ENCODE data around the gene GRIK2. TPM values are rescaled to one million over a fixed set of nuclear protein-coding genes. Genes with fewer than 3 reads are reported as not detected.

The GRIK2 gene
- total RNA-seq, 4 donors from 2014 or later = 4.7 to 16.2 (median 7.5) TPM

DNA sequence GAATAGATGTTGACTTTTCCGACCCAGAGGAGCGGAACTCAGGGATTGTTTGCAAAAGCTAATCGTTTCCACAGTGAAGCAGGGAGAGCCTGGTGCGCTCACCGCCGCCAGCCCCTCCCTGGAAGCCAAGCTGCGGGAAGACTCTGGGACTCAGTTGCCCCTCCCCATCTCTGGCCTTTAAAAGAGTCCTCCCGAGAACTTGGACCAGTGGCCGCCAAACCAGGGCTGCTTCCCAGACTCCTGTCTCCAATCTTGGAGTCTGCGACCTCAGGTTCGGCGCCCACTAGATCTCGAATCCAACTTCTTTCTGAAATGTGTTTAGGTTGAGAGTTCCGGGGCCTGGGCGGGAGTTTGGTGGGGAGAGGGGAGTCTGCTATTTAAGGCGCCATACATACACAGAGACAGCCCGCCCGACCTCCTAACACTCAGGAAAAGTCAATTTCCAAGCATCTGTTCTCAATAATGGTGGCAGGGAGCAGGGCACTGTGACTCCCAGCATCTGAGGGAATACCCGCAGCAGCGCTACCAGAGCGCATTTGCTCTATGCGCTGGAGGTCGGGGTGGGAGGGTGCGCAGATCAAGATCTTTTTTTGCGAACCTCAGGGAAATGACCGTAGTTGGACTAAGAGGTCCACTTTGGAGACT is 800 bp upstream of the GRIK2 start:
- WGBS, 2 donors = 4 to 5% methylated on average over 25 to 26 of the region's 26 CpGs
- peaks cover 0 to 25% (median 5%) of the 10 kb centered on the region in 4 donors for H3K4me1 ChIP-seq
- H3K4me3 ChIP-seq = peak overlapping the region; percentile 40 to 59 (median 44)
- no peaks in the 10 kb centered on the region for H3K9me3 ChIP-seq
- H3K36me3 ChIP-seq = no peaks in the 10 kb centered on the region
- H3K27ac ChIP-seq = peak overlapping the region; percentile 12 to 83 (median 49)
- H3K27me3 ChIP-seq = peaks cover 0 to 27% of the 10 kb centered on the region in 2 donors
- TF ChIP-seq EP300 (IDR thresholded peaks at IDR 0.05) = no peak
- TF ChIP-seq, protein P1, sequence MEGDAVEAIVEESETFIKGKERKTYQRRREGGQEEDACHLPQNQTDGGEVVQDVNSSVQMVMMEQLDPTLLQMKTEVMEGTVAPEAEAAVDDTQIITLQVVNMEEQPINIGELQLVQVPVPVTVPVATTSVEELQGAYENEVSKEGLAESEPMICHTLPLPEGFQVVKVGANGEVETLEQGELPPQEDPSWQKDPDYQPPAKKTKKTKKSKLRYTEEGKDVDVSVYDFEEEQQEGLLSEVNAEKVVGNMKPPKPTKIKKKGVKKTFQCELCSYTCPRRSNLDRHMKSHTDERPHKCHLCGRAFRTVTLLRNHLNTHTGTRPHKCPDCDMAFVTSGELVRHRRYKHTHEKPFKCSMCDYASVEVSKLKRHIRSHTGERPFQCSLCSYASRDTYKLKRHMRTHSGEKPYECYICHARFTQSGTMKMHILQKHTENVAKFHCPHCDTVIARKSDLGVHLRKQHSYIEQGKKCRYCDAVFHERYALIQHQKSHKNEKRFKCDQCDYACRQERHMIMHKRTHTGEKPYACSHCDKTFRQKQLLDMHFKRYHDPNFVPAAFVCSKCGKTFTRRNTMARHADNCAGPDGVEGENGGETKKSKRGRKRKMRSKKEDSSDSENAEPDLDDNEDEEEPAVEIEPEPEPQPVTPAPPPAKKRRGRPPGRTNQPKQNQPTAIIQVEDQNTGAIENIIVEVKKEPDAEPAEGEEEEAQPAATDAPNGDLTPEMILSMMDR (IDR thresholded peaks at IDR 0.05) = no peak
- no peak for TF ChIP-seq POLR2A (IDR thresholded peaks at IDR 0.05)
- no peak for DNase-seq (ENCODE audit: low spot score in 2 of 2)

GRCh38 chr6:101393829-101394251 is 332 bp downstream of the GRIK2 start:
- no peaks in the 10 kb centered on the region for H3K36me3 ChIP-seq
- H3K4me1 ChIP-seq = peaks cover 0 to 25% (median 5%) of the 10 kb centered on the region in 4 donors
- peak overlapping the region in 2 of 4 donors; percentile 12 to 52 for H3K27ac ChIP-seq
- H3K4me3 ChIP-seq = peak overlapping the region; percentile 40 to 59 (median 44)
- DNase-seq (ENCODE audit: low spot score in 2 of 2) = no peak
- WGBS, 2 donors = 0 to 2% methylated on average over 19 to 22 of the region's 28 CpGs
- no peaks in the 10 kb centered on the region for H3K9me3 ChIP-seq
- TF ChIP-seq, protein P1 (IDR thresholded peaks at IDR 0.05) = no peak
- TF ChIP-seq EP300 (IDR thresholded peaks at IDR 0.05) (no peak), POLR2A (IDR thresholded peaks at IDR 0.05) (no peak)
- peaks cover 0 to 30% of the 10 kb centered on the region in 2 donors for H3K27me3 ChIP-seq

DNA sequence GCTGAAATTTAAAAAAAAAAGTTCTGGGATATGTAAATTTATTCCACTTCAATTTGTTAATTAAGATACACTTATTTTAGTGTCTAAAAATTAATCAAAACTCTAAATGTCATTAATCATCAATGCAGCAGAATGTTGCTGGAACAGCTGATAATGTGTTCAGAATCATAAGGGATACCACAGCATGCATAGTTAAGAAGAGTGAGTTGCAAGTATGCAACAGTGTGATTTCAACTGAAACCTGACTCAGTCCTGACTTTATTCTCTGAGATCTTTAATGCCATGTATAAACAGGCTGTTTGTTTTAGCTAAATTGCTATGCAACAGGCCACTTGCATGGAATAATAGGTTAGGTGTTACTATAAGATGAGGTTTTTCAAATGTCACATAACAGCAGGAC is 1.4 kb downstream of the GRIK2 start:
- H3K4me3 ChIP-seq = no peak overlapping the region
- no peak overlapping the region for H3K27ac ChIP-seq
- H3K4me1 ChIP-seq = peaks cover 0 to 25% (median 5%) of the 10 kb centered on the region in 4 donors
- H3K27me3 ChIP-seq = peaks cover 0 to 41% of the 10 kb centered on the region in 2 donors
- DNase-seq (ENCODE audit: low spot score in 2 of 2) = no peak
- TF ChIP-seq, protein P1 (IDR thresholded peaks at IDR 0.05) = no peak
- TF ChIP-seq POLR2A (IDR thresholded peaks at IDR 0.05) (no peak), EP300 (IDR thresholded peaks at IDR 0.05) (no peak)
- no peaks in the 10 kb centered on the region for H3K9me3 ChIP-seq
- H3K36me3 ChIP-seq = peaks cover 0 to 5% (median 0%) of the 10 kb centered on the region in 3 donors

DNA sequence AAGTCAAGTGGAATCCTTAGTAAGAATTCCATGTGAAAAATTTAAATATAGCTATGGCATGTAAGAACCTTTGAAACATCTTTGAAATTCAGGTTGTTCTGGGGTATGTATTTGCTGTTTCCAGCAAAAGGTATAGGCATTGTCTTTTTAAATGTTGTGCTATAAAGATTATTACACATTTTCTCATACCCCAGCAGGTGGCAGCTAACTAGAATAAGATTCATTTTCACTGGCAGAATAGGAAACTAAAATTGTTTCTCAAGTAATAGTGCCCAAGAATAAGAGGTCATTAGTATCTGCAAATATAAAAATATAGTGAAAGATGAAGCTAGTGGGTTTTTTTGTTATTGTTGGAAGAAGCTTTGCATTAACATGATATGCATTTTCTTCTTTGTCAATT is 1.8 kb downstream of the GRIK2 start:
- DNase-seq (ENCODE audit: low spot score in 2 of 2) = no peak
- Histone ChIP-seq H3K4me3 (no peak overlapping the region), H3K27me3 (peaks cover 0 to 45% of the 10 kb centered on the region in 2 donors), H3K9me3 (no peaks in the 10 kb centered on the region), H3K27ac (no peak overlapping the region), H3K36me3 (peaks cover 0 to 5% (median 0%) of the 10 kb centered on the region in 3 donors), H3K4me1 (peaks cover 0 to 25% (median 5%) of the 10 kb centered on the region in 4 donors)
- TF ChIP-seq, protein P1 (IDR thresholded peaks at IDR 0.05) = no peak
- TF ChIP-seq POLR2A (IDR thresholded peaks at IDR 0.05) (no peak), EP300 (IDR thresholded peaks at IDR 0.05) (no peak)

DNA sequence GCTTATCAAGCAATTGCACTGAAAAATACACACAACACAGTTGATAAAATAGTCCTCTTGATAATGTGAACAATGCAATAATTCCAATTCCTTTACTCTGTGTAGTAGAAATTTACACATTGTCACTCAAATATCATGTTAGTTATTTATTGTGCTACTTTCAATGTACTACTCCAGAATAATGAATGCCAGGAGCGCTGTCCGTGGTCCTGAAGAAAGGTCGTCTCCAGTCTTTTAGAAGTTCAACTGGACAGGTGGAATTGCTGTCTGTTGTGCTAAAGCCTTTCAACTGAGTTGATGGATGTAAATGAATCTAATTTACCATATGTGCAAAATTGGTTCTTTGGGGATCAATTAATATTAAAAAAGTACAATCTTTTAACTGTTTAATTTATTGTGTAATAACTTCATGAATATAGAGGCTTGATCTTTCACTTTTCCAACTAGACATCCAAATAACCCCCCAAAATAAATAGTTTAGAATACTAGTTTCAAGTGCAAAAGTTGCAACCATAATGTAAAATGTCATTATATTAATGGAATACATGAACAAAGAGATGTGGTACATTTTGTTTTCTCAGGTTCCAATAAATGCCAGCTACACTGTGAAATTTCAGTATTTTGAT is 3.2 kb downstream of the GRIK2 start:
- peaks cover 0 to 57% of the 10 kb centered on the region in 2 donors for H3K27me3 ChIP-seq
- H3K9me3 ChIP-seq = no peaks in the 10 kb centered on the region
- peak in 1 of 2 donors; percentile 48 for DNase-seq (ENCODE audit: low spot score in 2 of 2)
- 8 to 9% methylated on average over 3 of the region's 3 CpGs for WGBS, 2 donors
- H3K36me3 ChIP-seq = peaks cover 0 to 5% (median 0%) of the 10 kb centered on the region in 3 donors
- no peak overlapping the region for H3K4me3 ChIP-seq
- peaks cover 0 to 25% (median 5%) of the 10 kb centered on the region in 4 donors for H3K4me1 ChIP-seq
- no peak overlapping the region for H3K27ac ChIP-seq
- TF ChIP-seq POLR2A (IDR thresholded peaks at IDR 0.05) = no peak
- TF ChIP-seq, protein P1 (IDR thresholded peaks at IDR 0.05) = no peak
- no peak for TF ChIP-seq EP300 (IDR thresholded peaks at IDR 0.05)

Data from tibial nerve (tissue), 4 donors.